Measurements from ENCODE around the gene ANKRD6. TPM values are rescaled to one million over a fixed set of nuclear protein-coding genes. Genes with fewer than 3 reads are reported as not detected.

The ANKRD6 gene
- total RNA-seq, 1 experiment from 2014 or later, result 2.4 TPM

- no peaks in the 10 kb centered on the region for H3K36me3 ChIP-seq (ENCODE audit: control insufficient read depth, insufficient read depth, low read length)
- no peak overlapping the region for H3K4me3 ChIP-seq (ENCODE audit: low read depth in 2 of 2, low read length in 2 of 2)
- peaks cover 4% of the 10 kb centered on the region; the same call in 1 of the 2 replicates for H3K27me3 ChIP-seq (ENCODE audit: control insufficient read depth, insufficient read depth, low read length)
- no peak overlapping the region for H3K27ac ChIP-seq (ENCODE audit: low read length)
- TSS peak; percentile 61 for BruUV-seq (replicated peaks)
- H3K9me3 ChIP-seq (ENCODE audit: control insufficient read depth, insufficient read depth, low read depth, low read length), result no peaks in the 10 kb centered on the region
- POLR2A ChIA-PET, result interaction anchor here (0.6 kb wide), 1 partner anchor 171 kb away, joined by 3 read pairs; no protein-coding TSS in a partner anchor
- intact Hi-C loops (cut with micrococcal nuclease; ENCODE audit: unreplicated experiment), result no loop called here
- DNase-seq (ENCODE audit: low read depth, low spot score) (no peak), ATAC-seq (no peak)
- TF ChIP-seq SIN3A (IDR thresholded peaks at IDR 0.05; ENCODE audit: borderline replicate concordance, insufficient read depth, low read depth, low read length) (no peak), CTCF (IDR thresholded peaks at IDR 0.05) (no peak), POLR2AphosphoS5 (IDR thresholded peaks at IDR 0.05; ENCODE audit: low read depth, low read length) (no peak), TCF7L2 (IDR thresholded peaks at IDR 0.05; ENCODE audit: low read depth, low read length) (no peak), REST (IDR thresholded peaks at IDR 0.05; ENCODE audit: insufficient read depth in 1 of 2, low read depth in 2 of 2, low read length in 1 of 2) (no peak)
- CTCF ChIA-PET, result no interaction called here
- 0 out of 2 replicates have a peak, but pooled peaks cover 3% of the 10 kb centered on the region for H3K4me1 ChIP-seq (ENCODE audit: control insufficient read depth, insufficient read depth, low read length)
- in situ Hi-C loops (cut with HindIII; ENCODE audit: low pct_unique_long_range_greater_than_20kb, low sequenced_read_pairs), result no loop called here
These were observed 2.0 kb downstream of the ANKRD6 start for GRCh38 chr6:89434954-89435353.

- POLR2A ChIA-PET, result no interaction called here
- in situ Hi-C loops (cut with HindIII; ENCODE audit: low pct_unique_long_range_greater_than_20kb, low sequenced_read_pairs), result no loop called here
- no TSS peak for BruUV-seq (replicated peaks)
- peaks cover 4% of the 10 kb centered on the region; the same call in 1 of the 2 replicates for H3K27me3 ChIP-seq (ENCODE audit: control insufficient read depth, insufficient read depth, low read length)
- TF ChIP-seq SIN3A (IDR thresholded peaks at IDR 0.05; ENCODE audit: borderline replicate concordance, insufficient read depth, low read depth, low read length) (no peak), POLR2AphosphoS5 (IDR thresholded peaks at IDR 0.05; ENCODE audit: low read depth, low read length) (no peak), CTCF (IDR thresholded peaks at IDR 0.05) (no peak), REST (IDR thresholded peaks at IDR 0.05; ENCODE audit: insufficient read depth in 1 of 2, low read depth in 2 of 2, low read length in 1 of 2) (no peak), TCF7L2 (IDR thresholded peaks at IDR 0.05; ENCODE audit: low read depth, low read length) (no peak)
- H3K9me3 ChIP-seq (ENCODE audit: control insufficient read depth, insufficient read depth, low read depth, low read length), result no peaks in the 10 kb centered on the region
- CTCF ChIA-PET, result no interaction called here
- H3K27ac ChIP-seq (ENCODE audit: low read length), result no peak overlapping the region
- intact Hi-C loops (cut with micrococcal nuclease; ENCODE audit: unreplicated experiment), result no loop called here
- DNase-seq (ENCODE audit: low read depth, low spot score), result no peak
- no peak overlapping the region for H3K4me3 ChIP-seq (ENCODE audit: low read depth in 2 of 2, low read length in 2 of 2)
- no peaks in the 10 kb centered on the region for H3K36me3 ChIP-seq (ENCODE audit: control insufficient read depth, insufficient read depth, low read length)
- no peak for ATAC-seq
- 0 out of 2 replicates have a peak, but pooled peaks cover 3% of the 10 kb centered on the region for H3K4me1 ChIP-seq (ENCODE audit: control insufficient read depth, insufficient read depth, low read length)
These were observed 3.3 kb downstream of the ANKRD6 start for GRCh38 chr6:89436226-89436625.
